ENCODE results near the gene EXD3. TPM values are rescaled to one million over a fixed set of nuclear protein-coding genes. Genes with fewer than 3 reads are reported as not detected.
A peak's percentile ranks its signal among the peaks of the same experiment; 100 is the strongest.

Gene EXD3
- total RNA-seq, 1 donor from 2014 or later: 8.4 TPM

GRCh38 chr9:137294091-137294680 is 128.8 kb downstream of the EXD3 start:
- Histone ChIP-seq H3K9me3 (ENCODE audit: control insufficient read depth in 3 of 3, low read length in 3 of 3) (peaks cover 0 to 3% (median 3%) of the 10 kb centered on the region in 3 donors), H3K4me3 (ENCODE audit: low read length in 3 of 3) (no peak overlapping the region), H3K27ac (ENCODE audit: low read depth, low read length) (no peak overlapping the region), H3K4me1 (ENCODE audit: control insufficient read depth in 3 of 3, insufficient read depth in 3 of 3, low read length in 3 of 3) (peaks cover 1 to 18% (median 3%) of the 10 kb centered on the region in 3 donors), H3K27me3 (ENCODE audit: control insufficient read depth in 3 of 3, insufficient read depth in 3 of 3, low read length in 3 of 3) (peaks cover 51 to 53% (median 52%) of the 10 kb centered on the region in 3 donors), H3K36me3 (ENCODE audit: control insufficient read depth in 3 of 3, insufficient read depth in 3 of 3, low read length in 3 of 3) (no peaks in the 10 kb centered on the region), H3K9ac (ENCODE audit: low read depth in 1 of 3, low read length in 3 of 3) (no peak overlapping the region)

GRCh38 chr9:137293482-137294090 is 129.4 kb downstream of the EXD3 start:
- peaks cover 45 to 47% (median 46%) of the 10 kb centered on the region in 3 donors for H3K27me3 ChIP-seq (ENCODE audit: control insufficient read depth in 3 of 3, insufficient read depth in 3 of 3, low read length in 3 of 3)
- H3K36me3 ChIP-seq (ENCODE audit: control insufficient read depth in 3 of 3, insufficient read depth in 3 of 3, low read length in 3 of 3): no peaks in the 10 kb centered on the region
- peaks cover 0 to 3% (median 3%) of the 10 kb centered on the region in 3 donors for H3K9me3 ChIP-seq (ENCODE audit: control insufficient read depth in 3 of 3, low read length in 3 of 3)
- no peak overlapping the region for H3K4me3 ChIP-seq (ENCODE audit: low read length in 3 of 3)
- peaks cover 0 to 16% (median 2%) of the 10 kb centered on the region in 3 donors for H3K4me1 ChIP-seq (ENCODE audit: control insufficient read depth in 3 of 3, insufficient read depth in 3 of 3, low read length in 3 of 3)
- H3K27ac ChIP-seq (ENCODE audit: low read depth, low read length): no peak overlapping the region
- no peak overlapping the region for H3K9ac ChIP-seq (ENCODE audit: low read depth in 1 of 3, low read length in 3 of 3)

- peaks cover 40 to 42% (median 41%) of the 10 kb centered on the region in 3 donors for H3K27me3 ChIP-seq (ENCODE audit: control insufficient read depth in 3 of 3, insufficient read depth in 3 of 3, low read length in 3 of 3)
- H3K9ac ChIP-seq (ENCODE audit: low read depth in 1 of 3, low read length in 3 of 3): no peak overlapping the region
- H3K9me3 ChIP-seq (ENCODE audit: control insufficient read depth in 3 of 3, low read length in 3 of 3): peaks cover 0 to 3% (median 3%) of the 10 kb centered on the region in 3 donors
- H3K4me1 ChIP-seq (ENCODE audit: control insufficient read depth in 3 of 3, insufficient read depth in 3 of 3, low read length in 3 of 3): peaks cover 0 to 15% (median 2%) of the 10 kb centered on the region in 3 donors
- no peaks in the 10 kb centered on the region for H3K36me3 ChIP-seq (ENCODE audit: control insufficient read depth in 3 of 3, insufficient read depth in 3 of 3, low read length in 3 of 3)
- no peak overlapping the region for H3K4me3 ChIP-seq (ENCODE audit: low read length in 3 of 3)
- no peak overlapping the region for H3K27ac ChIP-seq (ENCODE audit: low read depth, low read length)
Measured at GRCh38 chr9:137293094-137293481, 129.9 kb downstream of the EXD3 start.

GRCh38 chr9:137286975-137287383 is 136.0 kb downstream of the EXD3 start:
- Histone ChIP-seq H3K36me3 (ENCODE audit: control insufficient read depth in 3 of 3, insufficient read depth in 3 of 3, low read length in 3 of 3) (no peaks in the 10 kb centered on the region), H3K27me3 (ENCODE audit: control insufficient read depth in 3 of 3, insufficient read depth in 3 of 3, low read length in 3 of 3) (peaks cover 3 to 10% (median 4%) of the 10 kb centered on the region in 3 donors), H3K9me3 (ENCODE audit: control insufficient read depth in 3 of 3, low read length in 3 of 3) (no peaks in the 10 kb centered on the region), H3K4me3 (ENCODE audit: low read length in 3 of 3) (no peak overlapping the region), H3K4me1 (ENCODE audit: control insufficient read depth in 3 of 3, insufficient read depth in 3 of 3, low read length in 3 of 3) (peaks cover 0 to 7% (median 6%) of the 10 kb centered on the region in 3 donors), H3K27ac (ENCODE audit: low read depth, low read length) (no peak overlapping the region), H3K9ac (ENCODE audit: low read depth in 1 of 3, low read length in 3 of 3) (no peak overlapping the region)

- Histone ChIP-seq H3K9me3 (ENCODE audit: control insufficient read depth in 3 of 3, low read length in 3 of 3) (no peaks in the 10 kb centered on the region), H3K27ac (ENCODE audit: low read depth, low read length) (no peak overlapping the region), H3K9ac (ENCODE audit: low read depth in 1 of 3, low read length in 3 of 3) (no peak overlapping the region), H3K4me1 (ENCODE audit: control insufficient read depth in 3 of 3, insufficient read depth in 3 of 3, low read length in 3 of 3) (peaks cover 9 to 18% (median 16%) of the 10 kb centered on the region in 3 donors), H3K36me3 (ENCODE audit: control insufficient read depth in 3 of 3, insufficient read depth in 3 of 3, low read length in 3 of 3) (no peaks in the 10 kb centered on the region), H3K4me3 (ENCODE audit: low read length in 3 of 3) (no peak overlapping the region), H3K27me3 (ENCODE audit: control insufficient read depth in 3 of 3, insufficient read depth in 3 of 3, low read length in 3 of 3) (peaks cover 23 to 58% (median 28%) of the 10 kb centered on the region in 3 donors)
Measured at GRCh38 chr9:137281345-137282116, 141.4 kb downstream of the EXD3 start.

GRCh38 chr9:137280474-137281344 is 142.3 kb downstream of the EXD3 start:
- H3K4me3 ChIP-seq (ENCODE audit: low read length in 3 of 3): no peak overlapping the region

GRCh38 chr9:137279741-137280473 is 143.1 kb downstream of the EXD3 start:
- Histone ChIP-seq H3K36me3 (ENCODE audit: control insufficient read depth in 3 of 3, insufficient read depth in 3 of 3, low read length in 3 of 3) (no peaks in the 10 kb centered on the region), H3K27me3 (ENCODE audit: control insufficient read depth in 3 of 3, insufficient read depth in 3 of 3, low read length in 3 of 3) (peaks cover 24 to 63% (median 31%) of the 10 kb centered on the region in 3 donors), H3K4me3 (ENCODE audit: low read length in 3 of 3) (no peak overlapping the region), H3K9ac (ENCODE audit: low read depth in 1 of 3, low read length in 3 of 3) (no peak overlapping the region), H3K4me1 (ENCODE audit: control insufficient read depth in 3 of 3, insufficient read depth in 3 of 3, low read length in 3 of 3) (peaks cover 23 to 29% (median 27%) of the 10 kb centered on the region in 3 donors), H3K27ac (ENCODE audit: low read depth, low read length) (no peak overlapping the region), H3K9me3 (ENCODE audit: control insufficient read depth in 3 of 3, low read length in 3 of 3) (no peaks in the 10 kb centered on the region)

More at GRCh38 chr9:137280474-137281344, 142.3 kb downstream of the EXD3 start:
- no peak overlapping the region for H3K27ac ChIP-seq (ENCODE audit: low read depth, low read length)
- H3K9me3 ChIP-seq (ENCODE audit: control insufficient read depth in 3 of 3, low read length in 3 of 3): no peaks in the 10 kb centered on the region
- H3K9ac ChIP-seq (ENCODE audit: low read depth in 1 of 3, low read length in 3 of 3): no peak overlapping the region
- peaks cover 24 to 58% (median 31%) of the 10 kb centered on the region in 3 donors for H3K27me3 ChIP-seq (ENCODE audit: control insufficient read depth in 3 of 3, insufficient read depth in 3 of 3, low read length in 3 of 3)
- H3K36me3 ChIP-seq (ENCODE audit: control insufficient read depth in 3 of 3, insufficient read depth in 3 of 3, low read length in 3 of 3): no peaks in the 10 kb centered on the region
- peaks cover 18 to 25% (median 25%) of the 10 kb centered on the region in 3 donors for H3K4me1 ChIP-seq (ENCODE audit: control insufficient read depth in 3 of 3, insufficient read depth in 3 of 3, low read length in 3 of 3)

GRCh38 chr9:137278721-137279711 is 143.9 kb downstream of the EXD3 start:
- H3K9ac ChIP-seq (ENCODE audit: low read depth in 1 of 3, low read length in 3 of 3): peak overlapping the region in 1 of 3 donors; percentile 25
- no peak overlapping the region for H3K27ac ChIP-seq (ENCODE audit: low read depth, low read length)
- peaks cover 27 to 29% (median 28%) of the 10 kb centered on the region in 3 donors for H3K4me1 ChIP-seq (ENCODE audit: control insufficient read depth in 3 of 3, insufficient read depth in 3 of 3, low read length in 3 of 3)
- no peak overlapping the region for H3K4me3 ChIP-seq (ENCODE audit: low read length in 3 of 3)
- peaks cover 30 to 68% (median 31%) of the 10 kb centered on the region in 3 donors for H3K27me3 ChIP-seq (ENCODE audit: control insufficient read depth in 3 of 3, insufficient read depth in 3 of 3, low read length in 3 of 3)
- no peaks in the 10 kb centered on the region for H3K9me3 ChIP-seq (ENCODE audit: control insufficient read depth in 3 of 3, low read length in 3 of 3)
- peaks cover 1% of the 10 kb centered on the region in 3 donors for H3K36me3 ChIP-seq (ENCODE audit: control insufficient read depth in 3 of 3, insufficient read depth in 3 of 3, low read length in 3 of 3)

All from skeletal muscle tissue (tissue), 4 donors.